Stimulated activated CD4-positive, alpha-beta T cell treated with anti-CD3 and anti-CD28 coated beads, Interleukin-2, amount 100 ng/mL, for 4 hours (primary cell): Measurements from ENCODE around the gene RAG2.

Experiments used
- DNase-seq: peaks from one replicate; pipeline ENCODE4 v3.0.0-alpha.2; 2020; ENCODE audit warnings: low read depth

RAG2 gene

GRCh38 chr11:36598051-36598450, at the start of gene RAG2:
Gene RAG2, minus strand, starts transcription at chr11:36598236. Its CDS starts 4,068 bp downstream, at chr11:36594168.
- no peak for DNase-seq

DNA sequence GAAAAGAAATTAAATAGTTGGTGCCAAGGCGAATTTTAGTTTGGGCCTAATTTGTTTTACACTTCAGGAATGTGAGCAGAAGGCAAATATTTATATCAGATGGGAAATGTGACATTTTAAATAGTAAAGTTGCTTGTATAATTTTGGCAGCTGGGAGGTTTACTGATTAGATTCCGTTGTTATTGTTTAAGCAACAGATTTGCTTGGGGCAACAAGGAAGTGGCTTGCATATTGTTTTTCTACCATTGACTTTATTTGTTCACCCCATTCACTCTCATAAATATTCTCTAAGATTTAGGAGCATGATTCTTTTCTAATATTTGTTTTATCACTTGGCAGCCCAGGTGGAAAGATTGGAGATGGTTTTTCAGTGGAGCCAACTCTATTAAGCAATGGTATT, 40.5 kb upstream of the RAG2 start:
- DNase-seq, result no peak

GRCh38 chr11:36635066-36635862, 37.2 kb upstream of the RAG2 start:
- no peak for DNase-seq

GRCh38 chr11:36631774-36632173, 33.7 kb upstream of the RAG2 start:
- DNase-seq, result no peak

- DNase-seq, result no peak
Observed at GRCh38 chr11:36628765-36629244, 30.8 kb upstream of the RAG2 start.

DNA sequence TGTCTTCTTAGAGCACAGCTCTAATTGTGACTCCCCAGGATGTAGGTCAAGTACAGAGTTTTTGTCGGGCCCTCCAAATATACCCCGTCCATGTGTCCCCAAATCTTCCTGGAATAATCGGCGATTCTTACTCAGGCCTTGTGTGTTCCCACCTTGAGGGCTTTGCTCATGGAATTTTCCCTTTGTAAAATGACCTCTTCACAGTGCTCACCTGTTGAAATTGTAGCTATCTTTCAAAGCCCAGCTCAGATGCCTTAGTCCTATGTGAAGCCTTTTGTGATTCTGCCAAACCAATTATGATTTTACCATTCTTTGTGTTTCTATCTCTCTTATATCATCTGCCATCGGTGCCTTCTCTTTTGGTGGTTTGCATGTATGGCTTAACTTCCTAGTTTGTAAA, 30.1 kb upstream of the RAG2 start:
- no peak for DNase-seq

- DNase-seq, result no peak
Observed at GRCh38 chr11:36627471-36627870, 29.4 kb upstream of the RAG2 start.

DNA sequence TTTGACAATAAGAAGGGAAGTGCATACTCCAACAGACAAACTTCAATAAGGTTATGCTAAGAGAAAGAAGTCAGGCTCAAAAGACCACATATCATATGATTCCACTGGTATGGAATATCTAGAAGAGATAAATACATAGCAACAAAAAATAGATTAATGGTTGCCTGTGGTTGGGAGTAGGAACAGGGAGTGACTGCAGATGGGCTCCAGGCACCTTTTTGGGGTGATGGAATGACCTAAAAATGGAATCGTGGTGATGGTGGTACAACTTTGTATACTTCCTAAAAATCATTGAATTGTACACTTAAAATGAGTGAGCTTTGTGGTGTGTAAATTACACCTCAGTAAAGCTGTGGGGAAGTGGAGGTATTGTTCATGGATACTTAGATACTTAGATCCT, 29.0 kb upstream of the RAG2 start:
- no peak for DNase-seq

GRCh38 chr11:36623494-36623893, 25.5 kb upstream of the RAG2 start:
- no peak for DNase-seq

DNA sequence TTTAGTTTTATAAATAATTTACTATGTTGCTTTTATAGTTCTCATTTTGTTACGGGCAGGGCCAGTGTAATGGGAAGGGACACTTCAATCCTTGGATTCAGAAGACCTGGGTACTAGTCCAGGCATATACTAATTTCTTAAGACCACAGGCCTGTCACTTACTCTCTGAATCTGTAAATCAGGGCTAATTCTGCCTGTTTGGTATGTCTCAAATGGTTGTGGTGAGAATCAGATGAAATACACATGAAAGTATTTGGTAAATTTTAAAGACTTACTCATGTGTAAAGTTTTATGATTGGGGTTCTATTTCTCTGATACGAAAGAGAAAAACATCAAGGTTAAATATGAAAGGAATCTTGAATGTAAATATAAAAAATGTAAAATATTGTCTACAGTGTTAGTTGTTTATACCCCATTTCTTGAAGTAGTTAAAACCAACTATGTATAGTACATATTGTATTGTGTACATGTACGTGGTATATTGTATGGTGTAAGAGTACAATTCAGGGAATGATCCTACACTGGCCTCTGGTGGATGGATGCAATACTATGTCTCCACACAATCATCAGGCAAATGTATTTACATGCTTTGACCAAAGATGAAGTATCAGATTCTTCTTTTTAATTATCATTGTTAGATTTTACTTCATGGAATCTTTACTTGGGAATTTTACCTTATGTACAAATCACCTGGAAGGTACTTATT, 24.5 kb upstream of the RAG2 start:
- no peak for DNase-seq

DNA sequence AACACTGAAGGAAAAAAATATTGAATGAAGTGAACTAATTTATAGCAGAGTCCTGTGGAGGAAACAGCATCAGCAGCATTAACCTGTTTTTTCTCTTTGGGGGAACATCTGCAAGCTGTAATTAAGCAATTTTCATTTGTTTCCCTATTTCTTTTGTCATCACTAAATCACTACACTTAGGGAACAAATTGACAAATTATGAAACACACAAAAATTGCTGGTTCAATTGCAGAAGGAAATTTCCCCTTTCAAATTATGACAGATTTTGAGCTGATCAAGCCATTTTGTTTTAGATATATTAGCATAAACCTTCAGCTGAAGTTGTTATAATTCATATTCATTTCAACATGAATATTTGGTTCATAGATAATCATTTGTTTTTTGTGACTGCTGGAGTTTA, 22.2 kb upstream of the RAG2 start:
- DNase-seq, result no peak

DNA sequence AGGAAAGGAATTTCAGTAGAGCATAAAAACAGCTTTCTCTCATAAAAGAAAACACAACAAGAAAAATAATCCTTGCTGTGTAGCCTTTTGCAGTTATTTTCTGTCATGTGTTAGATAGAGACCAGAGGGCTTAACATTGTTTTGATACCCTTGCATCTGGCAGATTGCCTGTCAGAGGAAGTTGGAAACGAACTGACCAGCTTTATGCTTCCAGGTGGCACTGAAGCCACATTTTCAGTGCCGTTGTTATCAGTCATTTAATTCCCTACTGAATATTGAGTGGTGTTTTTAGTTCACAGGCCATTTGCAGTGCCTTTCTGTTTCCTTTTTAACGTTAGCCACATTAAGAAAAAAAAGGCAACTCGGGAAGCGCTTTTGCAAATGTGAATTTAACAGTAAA, 21.5 kb upstream of the RAG2 start:
- DNase-seq, result no peak

- no peak for DNase-seq
Observed at GRCh38 chr11:36618363-36619047, 20.5 kb upstream of the RAG2 start.

- no peak for DNase-seq
Observed at GRCh38 chr11:36617543-36618362, 19.7 kb upstream of the RAG2 start.

DNA sequence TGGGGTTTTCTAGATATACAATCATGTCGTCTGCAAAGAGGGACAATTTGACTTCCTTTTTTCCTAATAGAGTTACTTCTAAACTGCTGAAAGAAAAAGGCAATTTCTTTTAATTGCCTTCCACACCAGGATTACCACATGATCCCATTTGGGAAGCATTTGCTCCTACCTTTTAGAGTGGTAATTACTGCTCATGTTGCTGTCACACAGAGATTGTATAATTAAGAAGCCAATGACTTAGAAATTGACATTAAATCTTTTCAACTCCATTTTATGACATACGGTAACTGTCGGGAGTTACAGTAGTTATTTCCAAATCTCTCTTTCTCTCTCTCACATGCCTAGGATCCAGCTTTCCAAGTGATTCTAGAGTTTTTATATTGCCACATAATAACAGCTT, 17.8 kb upstream of the RAG2 start:
- no peak for DNase-seq

DNA sequence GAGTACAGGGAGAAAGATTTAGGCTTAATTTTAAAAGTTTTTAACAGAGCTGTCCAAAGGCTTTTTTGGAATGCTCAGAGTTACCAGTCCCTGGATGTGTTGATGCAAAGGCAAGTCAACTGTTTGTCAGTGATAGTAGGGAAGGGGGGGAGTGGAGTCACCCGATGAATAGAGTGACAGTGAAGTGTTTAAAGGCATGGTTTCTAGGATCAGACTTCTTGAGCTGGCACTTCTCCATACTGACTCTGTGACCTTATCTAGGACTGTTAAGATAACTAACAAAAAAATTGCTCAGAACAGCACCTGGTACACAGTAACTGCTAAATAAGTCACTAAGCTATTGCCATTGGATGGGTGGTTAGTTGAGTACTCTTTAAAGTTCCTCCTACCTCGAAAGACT, 11.3 kb upstream of the RAG2 start:
- no peak for DNase-seq

DNA sequence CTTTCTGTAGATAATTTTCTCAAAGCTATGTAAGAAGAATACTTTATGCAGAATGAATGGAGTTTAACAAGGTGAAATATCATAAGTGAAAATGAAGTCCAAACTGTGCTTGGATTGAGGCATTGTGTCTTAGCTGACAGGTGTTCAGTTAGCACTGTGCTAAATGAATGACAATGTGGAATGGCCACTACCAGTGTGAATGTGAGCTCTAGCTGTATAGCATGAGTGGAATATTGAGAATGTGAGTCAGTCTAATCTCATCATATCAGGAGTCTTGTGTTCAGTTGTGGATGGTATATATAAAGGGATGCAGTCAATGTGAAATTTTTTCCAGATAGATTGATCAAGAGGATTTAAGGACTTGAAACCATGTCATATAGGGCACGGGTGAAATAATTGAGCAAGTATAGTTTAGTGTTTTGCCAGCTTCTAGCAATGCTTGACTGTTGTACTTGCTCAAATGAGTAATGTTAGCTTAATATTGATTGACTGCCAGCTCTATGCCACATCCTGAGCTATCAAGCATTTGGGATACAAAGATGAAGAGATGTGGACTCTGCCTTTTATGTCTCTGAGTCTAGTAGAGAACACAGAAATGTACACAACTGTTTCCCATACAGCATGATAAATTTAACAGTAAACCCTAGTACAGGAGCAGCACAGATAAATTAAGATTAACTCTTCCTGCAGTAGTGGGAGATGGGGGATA, 10.6 kb upstream of the RAG2 start:
- DNase-seq, result no peak

DNA sequence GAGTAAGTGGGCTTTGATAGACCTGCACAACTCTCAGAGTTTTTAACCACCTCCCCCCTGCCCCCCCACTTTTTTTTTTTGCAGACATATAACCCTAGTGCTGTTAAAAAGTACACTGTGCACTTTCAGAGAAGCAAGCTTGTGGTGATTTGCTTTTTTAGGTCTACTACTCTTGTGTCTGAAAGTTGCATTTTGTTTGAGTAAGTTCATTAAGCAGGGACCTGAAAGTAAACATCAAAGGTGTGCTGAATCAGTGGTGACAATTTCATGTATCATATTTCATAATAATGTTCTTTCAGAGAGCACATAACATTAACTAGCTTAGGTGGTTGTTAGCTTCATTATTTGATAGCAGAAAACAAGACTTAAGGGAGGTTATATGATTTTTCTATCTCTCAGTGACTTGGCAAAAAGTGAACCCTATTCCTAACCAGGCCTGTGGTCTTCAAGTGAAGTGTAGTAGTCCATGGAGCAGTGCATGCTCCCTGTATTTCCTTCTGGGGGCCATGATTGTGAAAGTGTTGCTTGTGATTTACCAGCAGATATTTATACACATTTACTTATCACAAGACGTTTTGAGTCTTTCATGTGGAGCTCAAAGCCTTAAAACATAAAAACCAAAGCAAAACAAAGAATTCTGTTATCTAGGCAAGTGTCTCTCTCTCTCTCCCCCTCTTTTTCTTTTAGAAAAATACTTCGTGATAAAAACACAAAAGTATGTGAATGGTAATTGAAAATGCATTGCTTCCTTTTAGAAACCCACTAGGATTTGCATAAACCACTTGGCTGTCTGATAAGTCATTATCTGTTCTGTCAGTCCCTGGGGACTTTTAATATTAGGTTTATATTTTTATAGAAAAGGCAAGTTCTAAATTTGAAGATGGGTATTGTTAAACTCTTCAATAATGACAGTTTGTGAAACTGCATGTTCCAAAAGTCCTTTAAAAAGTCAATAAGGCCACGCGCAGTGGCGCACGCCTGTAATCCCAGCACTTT, 7.5 kb upstream of the RAG2 start:
- no peak for DNase-seq

- DNase-seq, result no peak
Observed at GRCh38 chr11:36602135-36602534, 4.1 kb upstream of the RAG2 start.

GRCh38 chr11:36601155-36601554, 3.1 kb upstream of the RAG2 start:
- no peak for DNase-seq
